D721Med (cell line): ENCODE measurements around the gene TPSD1.

Source experiments
- DNase-seq: peaks from one replicate; pipeline ENCODE4 v3.0.0; 2011; ENCODE audit warnings: low spot score; ENCODE audit not compliant: insufficient read length
- FAIRE-seq: peaks from 2 replicates; lab custom pipeline; 2011; peaks lifted over from hg19 to GRCh38; lab: Jason Lieb, UNC
- CTCF ChIP-seq: IDR thresholded peaks from 2 replicates; pipeline ENCODE4 v1.5.1; 2012; ENCODE audit warnings: mild to moderate bottlenecking, control low read depth; ENCODE audit not compliant: insufficient read depth; ENCODE audit errors: missing control alignments

The TPSD1 gene

GRCh38 chr16:1282324-1282973 is 26.6 kb downstream of the TPSD1 start:
- DNase-seq: no peak
- no peak for FAIRE-seq
- no peak for TF ChIP-seq CTCF

- DNase-seq: no peak
- no peak for TF ChIP-seq CTCF
- no peak for FAIRE-seq
These were observed 27.4 kb downstream of the TPSD1 start for GRCh38 chr16:1283296-1283695.

DNA sequence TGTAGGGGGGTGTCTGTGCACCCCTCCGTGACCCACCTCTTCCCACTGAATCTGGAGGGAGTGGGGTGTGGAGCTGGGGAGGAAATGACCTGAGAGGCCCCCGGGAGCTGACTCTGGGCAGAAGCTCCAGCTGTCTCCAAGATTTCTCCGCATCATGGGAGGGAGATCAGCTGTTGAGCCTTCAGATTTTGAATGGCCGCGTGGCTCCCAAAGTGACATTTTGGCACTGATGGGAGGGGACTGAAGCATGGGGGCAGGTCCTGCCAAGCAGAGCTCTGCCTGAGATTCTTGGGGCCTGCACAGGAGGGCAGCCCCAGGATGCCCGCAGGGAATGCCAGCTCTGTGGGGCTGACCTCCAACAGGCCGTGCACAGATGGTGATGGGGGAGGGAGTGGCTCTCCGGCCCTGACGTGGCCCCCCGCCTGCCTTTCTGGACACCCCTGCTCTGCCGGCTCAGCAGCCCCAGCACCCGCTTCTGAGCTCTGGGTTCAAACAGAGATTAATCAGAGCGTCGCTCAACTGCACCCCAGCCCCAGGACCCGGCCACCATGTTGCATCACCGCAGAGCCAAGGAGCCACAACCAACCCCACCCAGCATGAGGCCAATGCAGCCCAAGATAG is 28.2 kb downstream of the TPSD1 start:
- no peak for TF ChIP-seq CTCF
- FAIRE-seq (no peak), DNase-seq (no peak)

GRCh38 chr16:1285669-1286512 is 30.0 kb downstream of the TPSD1 start:
- no peak for TF ChIP-seq CTCF
- DNase-seq: no peak
- FAIRE-seq: no peak

DNA sequence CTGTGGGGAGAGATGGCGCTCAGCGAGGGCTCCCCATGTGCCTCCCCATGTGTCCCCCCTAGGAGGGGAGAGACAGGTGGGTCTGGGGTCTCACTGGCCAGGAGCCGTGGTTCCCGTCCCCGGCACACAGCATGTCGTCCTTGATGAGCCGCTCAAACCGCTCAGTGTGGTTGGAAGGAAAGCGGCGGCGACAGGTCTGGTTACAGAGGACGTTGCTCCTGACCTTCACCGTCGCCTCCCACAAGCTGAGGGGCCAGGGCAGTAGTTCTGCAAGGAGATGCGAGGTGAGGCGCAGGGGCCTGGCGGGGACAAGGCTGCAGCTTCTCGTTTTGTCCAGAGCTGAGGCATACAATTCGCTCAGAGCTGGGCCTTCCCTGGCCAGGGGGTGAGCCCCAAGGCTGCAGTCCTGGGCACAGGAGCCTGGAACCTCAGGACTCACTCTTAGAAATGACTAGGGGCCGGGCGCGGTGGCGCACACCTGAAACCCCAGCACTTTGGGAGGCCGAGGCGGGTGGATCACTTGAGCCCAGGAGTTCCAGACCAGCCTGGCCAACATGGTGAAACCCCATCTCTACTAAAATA is 30.7 kb downstream of the TPSD1 start:
- FAIRE-seq (no peak), DNase-seq (no peak)
- no peak for TF ChIP-seq CTCF

GRCh38 chr16:1287982-1288670 is 32.3 kb downstream of the TPSD1 start:
- DNase-seq (no peak), FAIRE-seq (no peak)
- TF ChIP-seq CTCF: no peak
